Naive B cell (primary cell): ENCODE results near the gene IQSEC2. TPM values are rescaled to one million over a fixed set of nuclear protein-coding genes. Genes with fewer than 3 reads are reported as not detected.

Source experiments
- ATAC-seq, 2 donors: fragments of 150-1000 bp; cut with Tn5 transposase; 2 replicates each; pipeline ENCODE4 v1.10.0; 2021; ENCODE audit warnings: low read depth in 2 of 2, mild to moderate bottlenecking in 2 of 2, moderate library complexity in 2 of 2
- DNase-seq: peaks from one replicate; pipeline ENCODE4 v3.0.0; 2022
- H3K27ac Mint-ChIP-seq, 6 donors: one replicate each; pipeline ENCODE4 v1.8.0; 2020 to 2022; ENCODE audit warnings: mild to moderate bottlenecking in 6 of 6, mixed read lengths in 6 of 6, moderate library complexity in 5 of 6, inconsistent platforms in 2 of 6
- H3K27me3 Mint-ChIP-seq, 3 donors: one replicate each; pipeline ENCODE4 v1.8.0; 2021 to 2022; ENCODE audit warnings: mixed read lengths in 3 of 3, mild to moderate bottlenecking in 1 of 3
- H3K36me3 Mint-ChIP-seq, 2 donors: one replicate each; pipeline ENCODE4 v1.8.0; 2020 to 2022; ENCODE audit warnings: mixed read lengths in 2 of 2, inconsistent platforms in 1 of 2, mild to moderate bottlenecking in 1 of 2
- H3K4me1 Mint-ChIP-seq, 3 donors: one replicate each; pipeline ENCODE4 v1.8.0; 2020 to 2022; ENCODE audit warnings: mixed read lengths in 3 of 3, inconsistent platforms in 1 of 3, mild to moderate bottlenecking in 1 of 3, moderate library complexity in 1 of 3
- H3K4me3 Mint-ChIP-seq, 8 donors: one replicate each; pipeline ENCODE4 v1.8.0; 2020 to 2022; ENCODE audit warnings: mild to moderate bottlenecking in 8 of 8, mixed read lengths in 8 of 8, moderate library complexity in 8 of 8, inconsistent platforms in 2 of 8
- H3K9me3 Mint-ChIP-seq, 7 donors: one replicate each; pipeline ENCODE4 v1.8.0; 2020 to 2022; ENCODE audit warnings: mixed read lengths in 7 of 7, mild to moderate bottlenecking in 5 of 7, inconsistent platforms in 2 of 7, moderate library complexity in 1 of 7
- polyA plus RNA-seq, 6 donors: library from polyadenylated mRNA; unstranded; fragments of 300-500 nt; fragmentation: Illumina TruSeq; gene quantifications; one replicate each; pipeline ENCODE4 v1.2.3, GENCODE V29; 2021; ENCODE audit warnings: low read depth in 6 of 6

Gene IQSEC2
- polyA plus RNA-seq, 6 donors from 2014 or later: 0.49 to 2.2 (median 0.89) TPM; not detected in 1

DNA sequence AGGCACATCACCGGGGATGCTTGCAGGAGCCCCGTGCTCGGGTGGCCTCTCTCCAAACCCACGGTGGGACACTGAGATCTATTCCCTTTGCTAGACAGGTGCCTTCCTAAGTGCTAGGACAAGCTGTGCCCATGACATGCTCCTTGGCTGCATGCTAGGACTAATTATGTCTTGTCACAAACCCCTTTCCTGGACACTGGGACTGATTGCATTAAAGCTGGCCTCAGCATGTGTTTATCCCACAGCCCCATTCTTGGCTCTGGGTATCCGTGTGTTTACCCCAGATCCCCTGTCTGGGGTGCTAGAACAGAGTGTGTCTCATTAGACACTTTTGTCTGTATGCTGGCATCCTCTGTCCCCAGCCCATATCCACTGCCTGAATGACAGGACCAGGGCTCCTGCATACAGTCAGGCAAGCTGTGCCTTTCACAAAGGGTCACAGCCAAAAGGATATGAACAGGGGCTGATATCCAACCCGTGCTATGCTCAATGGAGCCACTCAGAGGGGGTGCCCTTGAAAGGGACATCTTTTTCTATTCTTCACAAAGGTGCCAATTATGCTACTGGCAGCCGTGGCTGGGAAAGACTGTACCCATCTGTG lies 9.2 kb upstream of the IQSEC2 start:
- no peak for ATAC-seq
- Mint-ChIP-seq H3K9me3 (no peaks in the 10 kb centered on the region), H3K4me3 (no peak overlapping the region), H3K36me3 (no peaks in the 10 kb centered on the region), H3K27me3 (peaks cover 0 to 34% (median 0%) of the 10 kb centered on the region in 3 donors), H3K4me1 (peaks cover 16 to 25% (median 18%) of the 10 kb centered on the region in 3 donors), H3K27ac (no peak overlapping the region)
- DNase-seq: no peak

DNA sequence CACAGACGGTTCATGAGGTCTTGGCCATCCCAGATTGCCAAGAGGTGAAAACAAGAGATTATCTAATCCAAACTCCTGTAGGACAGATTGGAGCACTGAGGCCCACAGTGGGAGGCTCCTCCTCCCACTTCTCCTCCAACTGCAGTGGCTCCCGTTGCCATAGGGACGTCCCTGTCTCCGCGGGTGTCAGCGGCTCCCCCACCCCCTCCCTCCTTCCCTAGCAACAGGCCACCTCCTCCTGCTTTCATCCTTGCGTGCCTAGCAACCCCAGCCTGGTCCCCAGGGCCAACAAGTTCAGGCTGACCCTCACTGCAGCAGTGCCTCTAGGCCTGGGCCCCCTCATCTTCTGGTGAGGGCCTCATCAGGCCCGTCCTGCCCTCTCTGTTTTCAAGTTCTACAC lies 6.8 kb upstream of the IQSEC2 start:
- no peaks in the 10 kb centered on the region for H3K9me3 Mint-ChIP-seq
- H3K36me3 Mint-ChIP-seq: no peaks in the 10 kb centered on the region
- peaks cover 0 to 57% (median 0%) of the 10 kb centered on the region in 3 donors for H3K27me3 Mint-ChIP-seq
- peak overlapping the region in 3 of 6 donors; percentile 50 to 82 (median 76) for H3K27ac Mint-ChIP-seq
- ATAC-seq: no peak
- H3K4me1 Mint-ChIP-seq: peaks cover 21 to 34% (median 24%) of the 10 kb centered on the region in 3 donors
- DNase-seq: no peak
- peak overlapping the region; percentile 64 to 84 (median 77) for H3K4me3 Mint-ChIP-seq

DNA sequence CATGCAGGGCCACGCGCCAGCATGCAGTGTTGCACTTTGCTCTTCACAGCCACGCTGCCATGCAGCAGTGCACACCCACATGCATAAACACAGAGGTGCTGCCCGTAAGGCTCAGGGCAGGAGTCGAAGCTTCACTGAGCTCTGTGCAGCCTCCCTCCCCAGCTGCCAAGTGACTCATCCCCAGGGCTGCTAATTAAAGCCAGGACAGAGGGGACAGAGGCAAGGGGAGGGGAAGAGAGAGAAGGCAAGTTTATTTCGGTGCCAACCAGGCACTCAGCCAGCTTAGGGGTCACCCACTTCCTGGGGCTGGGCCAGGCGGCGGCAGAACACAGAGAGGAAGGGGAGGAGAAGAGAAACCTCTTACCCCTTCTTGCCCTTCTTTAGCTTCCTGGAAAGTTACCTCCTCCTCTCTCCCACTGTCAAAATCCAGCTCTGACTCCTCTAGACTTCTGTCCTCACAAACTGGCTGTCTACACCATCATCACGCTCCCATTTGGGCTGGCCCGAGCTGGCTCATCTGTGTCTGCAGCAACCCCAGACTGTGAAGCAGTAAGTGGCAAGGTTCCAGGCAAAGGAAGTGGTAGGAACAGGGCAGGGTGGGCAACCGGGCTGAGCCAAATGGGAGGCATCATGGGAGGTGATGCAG lies 6.2 kb upstream of the IQSEC2 start:
- H3K9me3 Mint-ChIP-seq: no peaks in the 10 kb centered on the region
- peak overlapping the region; percentile 64 to 84 (median 77) for H3K4me3 Mint-ChIP-seq
- no peaks in the 10 kb centered on the region for H3K36me3 Mint-ChIP-seq
- peaks cover 0 to 58% (median 0%) of the 10 kb centered on the region in 3 donors for H3K27me3 Mint-ChIP-seq
- peak; percentile 43 to 48 for ATAC-seq
- peak; percentile 5 for DNase-seq
- H3K4me1 Mint-ChIP-seq: peaks cover 21 to 34% (median 24%) of the 10 kb centered on the region in 3 donors
- peak overlapping the region in 3 of 6 donors; percentile 69 to 82 (median 76) for H3K27ac Mint-ChIP-seq

DNA sequence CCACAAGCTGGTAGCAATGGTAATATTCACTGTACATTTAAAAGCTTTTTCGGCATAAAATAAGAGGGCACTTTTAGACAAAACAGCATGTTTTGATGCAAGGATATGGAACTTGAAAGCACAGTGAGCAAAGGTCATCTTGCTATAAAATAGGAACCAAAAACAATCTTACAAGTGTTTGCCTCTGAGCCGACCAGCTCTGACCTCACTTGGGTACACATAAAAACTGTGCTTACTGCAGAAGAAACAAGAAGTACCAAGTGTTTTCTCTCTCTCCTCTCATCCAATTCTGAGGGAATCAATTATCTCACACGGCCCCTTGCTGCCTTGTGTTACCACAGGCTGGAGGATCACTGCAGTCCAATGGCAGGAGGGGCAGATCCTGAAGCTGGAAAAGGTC lies 4.8 kb upstream of the IQSEC2 start:
- no peak for ATAC-seq
- Mint-ChIP-seq H3K4me3 (no peak overlapping the region), H3K9me3 (no peaks in the 10 kb centered on the region), H3K36me3 (no peaks in the 10 kb centered on the region), H3K27me3 (peaks cover 0 to 55% (median 0%) of the 10 kb centered on the region in 3 donors), H3K27ac (peak overlapping the region in 1 of 6 donors; percentile 5), H3K4me1 (peaks cover 21 to 34% (median 28%) of the 10 kb centered on the region in 3 donors)
- no peak for DNase-seq

DNA sequence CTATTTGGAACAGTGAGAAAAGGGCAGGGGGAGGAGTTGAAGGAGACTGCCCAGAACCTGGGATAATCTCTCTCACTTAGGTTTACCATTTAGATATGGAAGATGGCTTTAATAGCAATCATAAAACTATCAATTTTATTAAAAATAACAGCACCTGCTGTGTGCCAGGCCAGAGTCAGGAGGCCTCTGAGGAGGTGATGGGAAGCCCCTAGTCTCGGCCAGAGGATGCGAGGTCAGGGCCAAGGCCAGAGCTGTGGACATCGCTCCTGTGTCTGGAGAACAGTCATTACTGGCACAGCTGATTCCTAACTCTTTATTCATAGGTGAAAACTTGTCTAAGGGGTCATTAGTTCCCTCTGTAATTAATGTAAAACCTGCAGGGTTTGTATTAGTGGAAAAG lies 4.2 kb upstream of the IQSEC2 start:
- peak overlapping the region in 1 of 6 donors; percentile 59 for H3K27ac Mint-ChIP-seq
- DNase-seq (no peak), ATAC-seq (no peak)
- H3K9me3 Mint-ChIP-seq: no peaks in the 10 kb centered on the region
- no peaks in the 10 kb centered on the region for H3K36me3 Mint-ChIP-seq
- H3K4me1 Mint-ChIP-seq: peaks cover 23 to 34% (median 29%) of the 10 kb centered on the region in 3 donors
- H3K27me3 Mint-ChIP-seq: peaks cover 0 to 55% (median 0%) of the 10 kb centered on the region in 3 donors
- no peak overlapping the region for H3K4me3 Mint-ChIP-seq

DNA sequence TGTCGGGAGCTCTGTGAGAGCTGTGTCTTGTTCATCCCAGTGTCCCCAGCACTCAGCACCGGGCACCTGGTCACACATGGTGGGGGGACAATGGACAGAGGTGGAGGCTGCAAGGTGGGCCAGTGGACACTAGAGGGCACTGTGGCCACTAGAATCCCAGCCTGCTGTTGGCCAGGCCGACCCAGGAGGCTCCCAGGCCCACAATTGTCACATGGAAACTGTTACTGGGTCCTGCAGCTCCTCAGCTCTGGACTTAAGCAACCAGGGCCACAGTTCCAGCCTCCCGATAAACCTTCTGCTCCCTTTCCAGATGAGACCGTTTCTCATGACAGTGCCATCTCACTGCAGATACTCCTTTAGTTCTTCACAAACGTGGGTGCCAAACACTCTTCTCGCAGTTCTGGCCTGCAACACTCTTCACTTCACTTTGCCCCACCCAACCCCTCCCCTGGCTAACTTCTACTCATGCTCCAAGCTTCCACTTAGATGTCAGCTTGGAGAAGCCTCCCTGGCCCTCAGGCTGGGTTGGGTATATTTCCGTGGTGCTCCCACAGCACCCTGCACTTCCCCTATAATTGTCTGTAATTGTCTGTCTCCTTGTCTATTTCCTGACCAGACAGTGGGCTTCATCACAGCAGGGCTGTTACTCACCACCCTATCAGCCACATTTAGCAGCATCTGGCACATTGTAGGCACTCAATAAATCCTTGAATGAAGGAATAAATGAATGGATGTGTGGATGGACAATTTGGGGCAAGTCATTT lies 3.5 kb upstream of the IQSEC2 start:
- Mint-ChIP-seq H3K9me3 (no peaks in the 10 kb centered on the region), H3K4me3 (no peak overlapping the region), H3K36me3 (no peaks in the 10 kb centered on the region), H3K27me3 (peaks cover 0 to 62% (median 0%) of the 10 kb centered on the region in 3 donors), H3K27ac (peak overlapping the region in 2 of 6 donors; percentile 44 to 59), H3K4me1 (peaks cover 30 to 41% (median 37%) of the 10 kb centered on the region in 3 donors)
- DNase-seq (peak; percentile 23), ATAC-seq (peak; percentile 54 to 60)

DNA sequence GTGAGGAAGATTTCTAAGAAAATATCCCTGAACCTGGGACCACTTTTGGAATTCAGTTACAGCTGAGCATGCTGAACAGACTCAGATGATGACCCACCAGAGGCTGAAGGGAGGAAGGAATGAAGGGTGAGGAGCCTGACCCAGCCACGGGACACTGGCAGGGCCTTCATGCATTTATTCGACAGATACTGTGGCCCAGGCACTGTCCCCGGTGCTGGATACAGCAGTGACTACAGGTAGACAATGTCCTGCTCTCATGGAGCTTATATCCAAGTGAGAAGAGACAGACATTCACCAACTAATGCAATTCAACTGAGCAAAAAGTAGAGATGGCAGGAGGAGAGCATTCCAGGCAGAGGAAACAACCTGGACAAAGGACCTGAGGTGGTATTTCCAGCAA lies 2.2 kb upstream of the IQSEC2 start:
- Mint-ChIP-seq H3K4me1 (peaks cover 30 to 36% (median 35%) of the 10 kb centered on the region in 3 donors), H3K4me3 (no peak overlapping the region), H3K27me3 (peaks cover 0 to 57% (median 0%) of the 10 kb centered on the region in 3 donors), H3K36me3 (no peaks in the 10 kb centered on the region), H3K9me3 (no peaks in the 10 kb centered on the region), H3K27ac (peak overlapping the region in 1 of 6 donors; percentile 51)
- ATAC-seq: no peak
- DNase-seq: no peak

DNA sequence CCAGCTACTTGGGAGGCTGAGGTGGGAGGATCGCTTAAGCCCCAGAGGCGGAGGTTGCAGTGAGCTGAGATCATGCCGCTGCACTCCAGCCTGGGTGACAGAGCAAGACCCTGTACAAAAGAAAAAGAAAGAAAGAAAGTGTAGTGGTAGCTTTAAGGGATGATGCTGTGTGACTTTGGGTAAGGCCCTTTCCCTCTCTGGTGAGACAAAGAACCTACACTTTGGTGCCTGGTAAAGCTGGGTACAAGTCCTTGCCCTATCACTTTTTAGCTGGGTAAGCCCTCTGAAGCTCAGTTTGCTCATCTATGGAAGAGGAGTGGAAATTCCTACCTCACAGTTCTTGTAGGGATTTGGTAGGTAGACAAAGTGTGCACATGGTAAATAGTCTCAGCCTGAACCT lies 1.7 kb upstream of the IQSEC2 start:
- ATAC-seq (no peak), DNase-seq (no peak)
- Mint-ChIP-seq H3K36me3 (no peaks in the 10 kb centered on the region), H3K27me3 (peaks cover 0 to 53% (median 0%) of the 10 kb centered on the region in 3 donors), H3K9me3 (no peaks in the 10 kb centered on the region), H3K4me3 (no peak overlapping the region), H3K4me1 (peaks cover 25 to 31% (median 30%) of the 10 kb centered on the region in 3 donors), H3K27ac (peak overlapping the region in 1 of 6 donors; percentile 51)

DNA sequence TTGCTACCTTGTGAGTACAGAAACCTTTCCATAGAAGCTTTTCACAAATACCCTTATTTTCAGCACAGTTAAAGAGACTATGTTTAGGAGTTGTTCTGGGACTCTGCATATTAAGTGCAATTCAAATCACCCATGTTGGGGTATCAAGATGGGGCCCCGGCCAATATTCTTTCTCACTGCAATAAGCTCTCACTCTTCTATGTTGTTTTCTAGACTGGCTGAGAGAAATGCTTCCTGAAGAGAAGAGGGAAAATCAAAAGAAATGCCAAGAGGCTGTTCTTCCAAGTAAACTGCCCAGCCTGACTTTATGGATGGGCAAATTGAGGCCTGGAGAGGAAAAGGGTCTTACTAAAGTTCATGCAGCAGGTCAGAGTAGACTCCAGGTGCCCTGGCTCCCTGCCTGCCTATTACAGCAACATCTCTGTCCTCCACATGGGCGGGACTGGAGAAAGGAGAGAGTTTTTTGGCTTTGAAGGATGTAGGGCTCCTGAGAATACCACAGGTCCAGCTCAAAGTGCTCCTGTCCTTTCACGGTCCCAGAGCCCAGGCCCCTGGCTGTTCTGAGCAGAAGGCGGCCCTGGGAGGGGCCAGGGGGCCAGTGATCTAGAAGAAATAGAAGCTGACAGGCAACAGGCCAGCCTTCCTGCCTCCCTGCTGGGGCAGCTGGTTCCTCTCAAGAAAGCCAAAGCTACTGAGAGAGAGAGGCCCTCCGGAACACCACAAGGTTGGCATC lies 745 bp upstream of the IQSEC2 start:
- ATAC-seq: no peak
- peaks cover 15 to 22% (median 20%) of the 10 kb centered on the region in 3 donors for H3K4me1 Mint-ChIP-seq
- peaks cover 0 to 51% (median 0%) of the 10 kb centered on the region in 3 donors for H3K27me3 Mint-ChIP-seq
- H3K4me3 Mint-ChIP-seq: peak overlapping the region in 3 of 8 donors; percentile 13 to 57 (median 28)
- H3K9me3 Mint-ChIP-seq: no peaks in the 10 kb centered on the region
- H3K27ac Mint-ChIP-seq: peak overlapping the region in 1 of 6 donors; percentile 63
- H3K36me3 Mint-ChIP-seq: no peaks in the 10 kb centered on the region
- DNase-seq: no peak

DNA sequence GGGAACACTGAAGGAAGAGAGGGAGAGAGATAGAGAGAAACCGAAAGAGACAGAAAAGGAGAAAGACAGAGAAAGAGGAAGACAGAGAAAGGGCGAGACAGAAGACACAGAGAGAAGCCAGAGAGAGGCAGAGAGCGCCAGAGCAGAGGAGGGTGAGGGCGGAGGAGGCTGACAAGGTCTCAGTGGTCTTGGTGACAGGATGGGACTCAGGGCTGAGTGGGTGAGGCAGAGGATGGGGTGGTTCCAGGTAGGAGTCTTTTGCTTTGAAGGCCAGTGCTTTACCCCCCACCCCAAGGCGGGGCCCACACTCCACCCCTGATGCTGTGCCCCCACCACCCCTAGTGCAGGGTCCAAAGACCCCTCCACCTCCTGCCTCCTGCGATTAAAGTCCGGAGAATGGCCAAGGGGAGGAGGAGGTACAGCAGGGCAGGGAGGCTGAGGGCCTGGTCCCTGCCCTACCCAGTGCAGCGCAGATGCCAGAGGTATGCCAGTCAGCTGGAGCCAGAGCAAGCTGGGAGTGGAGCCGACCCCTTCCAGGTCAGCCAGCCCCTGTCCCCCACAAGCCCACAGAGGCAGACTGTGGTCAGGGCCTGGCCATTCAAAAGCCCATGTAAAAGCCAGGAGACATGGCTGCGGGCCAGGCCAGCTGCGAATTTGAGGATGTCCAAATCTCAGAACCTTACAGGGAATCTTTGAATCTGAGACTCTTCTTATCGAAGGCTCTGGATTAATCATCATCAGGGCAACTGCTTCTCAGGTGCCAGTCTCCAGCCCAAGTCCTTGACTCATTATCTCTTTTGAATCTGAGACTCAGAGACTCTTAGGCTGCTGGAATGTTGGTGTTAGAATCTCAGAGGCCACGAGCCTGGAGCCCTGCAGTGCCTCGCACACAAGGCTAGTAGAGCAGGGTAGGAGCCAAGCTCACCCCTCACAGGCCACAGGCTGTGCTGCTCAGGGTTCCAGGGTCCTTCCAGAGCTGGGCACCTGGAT lies 758 bp downstream of the IQSEC2 start:
- Mint-ChIP-seq H3K36me3 (no peaks in the 10 kb centered on the region), H3K4me1 (peaks cover 14 to 22% (median 19%) of the 10 kb centered on the region in 3 donors), H3K4me3 (peak overlapping the region; percentile 53 to 85 (median 72)), H3K9me3 (no peaks in the 10 kb centered on the region), H3K27me3 (peaks cover 0 to 51% (median 0%) of the 10 kb centered on the region in 3 donors), H3K27ac (peak overlapping the region in 4 of 6 donors; percentile 14 to 67 (median 44))
- ATAC-seq (peak; percentile 50 to 72), DNase-seq (no peak)

DNA sequence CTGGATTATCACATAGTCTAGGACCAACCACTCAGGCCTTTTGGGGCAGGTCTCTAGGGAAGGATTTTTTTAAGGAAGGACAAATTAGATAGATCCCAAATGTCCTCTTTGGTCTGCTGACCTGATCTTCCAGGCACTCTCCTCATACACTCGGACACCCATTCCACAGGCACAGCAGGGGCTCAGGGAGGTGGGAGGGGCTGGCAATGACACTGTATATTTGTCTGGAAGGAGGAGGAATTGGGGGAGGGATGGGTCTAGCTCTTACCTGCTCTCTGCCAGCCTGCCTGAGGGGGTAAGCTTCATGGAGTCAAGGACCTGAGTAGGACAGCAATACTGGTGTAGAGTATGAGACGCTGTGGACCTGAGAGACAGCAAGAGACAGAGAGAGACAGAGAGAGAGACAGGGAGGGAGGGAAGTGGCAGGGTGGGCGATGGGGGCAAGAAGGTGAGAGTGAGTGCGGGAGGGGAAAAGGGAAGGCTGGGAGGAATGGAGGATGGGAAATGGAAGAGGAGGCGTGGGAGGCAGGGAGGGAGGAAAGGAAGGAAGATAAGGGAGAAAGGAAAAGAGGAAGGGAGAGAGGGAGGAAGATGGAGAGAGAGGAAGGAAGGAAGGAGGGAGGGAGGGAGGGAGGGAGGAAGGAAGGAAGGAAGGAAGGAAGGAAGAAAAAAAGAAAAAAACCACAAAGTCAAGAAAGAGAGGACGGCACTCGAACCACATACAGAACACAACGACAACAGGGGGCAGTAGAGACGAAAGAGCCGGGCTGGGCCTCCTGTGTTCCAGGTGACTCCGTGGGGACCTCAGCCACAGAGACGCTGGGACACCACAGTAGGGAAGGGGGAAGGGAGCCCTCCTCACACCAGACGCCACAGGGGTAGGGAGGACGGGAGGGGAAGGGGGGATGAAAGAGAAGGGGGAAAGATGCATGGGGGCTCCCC lies 1.8 kb downstream of the IQSEC2 start:
- Mint-ChIP-seq H3K4me3 (peak overlapping the region in 7 of 8 donors; percentile 53 to 85 (median 71)), H3K27me3 (peaks cover 0 to 42% (median 0%) of the 10 kb centered on the region in 3 donors), H3K4me1 (peaks cover 12 to 15% (median 15%) of the 10 kb centered on the region in 3 donors), H3K27ac (peak overlapping the region in 3 of 6 donors; percentile 14 to 67 (median 35)), H3K9me3 (no peaks in the 10 kb centered on the region), H3K36me3 (no peaks in the 10 kb centered on the region)
- ATAC-seq: peak in 1 of 2 donors; percentile 56
- no peak for DNase-seq
